HG03558 (cell line): ENCODE results near the gene KCTD18.

Source experiments
- ATAC-seq: cut with Tn5 transposase; IDR thresholded peaks from one replicate; pipeline ENCODE4 v1.9.1; 2021; ENCODE audit warnings: moderate number of reproducible peaks; ENCODE audit not compliant: unreplicated experiment; ENCODE audit errors: extremely low read depth

Gene KCTD18

GRCh38 chr2:200509612-200510433 lies at the start of gene KCTD18:
Gene KCTD18, minus strand, starts transcription at chr2:200510068. Its CDS starts 3,052 bp downstream, at chr2:200507016.
- peak; percentile 98 for ATAC-seq

- ATAC-seq, result no peak
These were observed 30.9 kb upstream of the KCTD18 start for GRCh38 chr2:200540793-200541192.

- ATAC-seq, result no peak
These were observed 28.3 kb upstream of the KCTD18 start for GRCh38 chr2:200538139-200538538.

DNA sequence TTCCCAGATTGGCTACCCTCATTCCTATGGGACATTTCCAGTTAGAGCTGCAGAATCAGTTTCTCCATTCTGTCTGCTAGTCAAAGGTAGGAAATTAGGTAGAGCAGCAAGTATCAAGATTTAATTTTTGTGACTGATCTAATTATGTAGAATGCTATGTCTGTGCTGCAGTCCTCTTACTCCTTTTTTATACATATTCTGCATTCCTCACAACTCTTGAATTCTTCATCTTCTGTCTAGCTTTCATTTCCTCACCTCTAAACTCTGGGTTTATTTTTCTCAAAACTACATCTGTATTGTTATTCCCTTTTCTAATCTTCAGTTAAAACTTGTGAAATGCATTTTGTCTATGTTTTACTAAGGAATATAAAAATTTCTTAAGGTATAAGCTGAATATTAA lies 24.7 kb upstream of the KCTD18 start:
- ATAC-seq, result no peak

GRCh38 chr2:200533754-200534153 lies 23.9 kb upstream of the KCTD18 start:
- no peak for ATAC-seq

DNA sequence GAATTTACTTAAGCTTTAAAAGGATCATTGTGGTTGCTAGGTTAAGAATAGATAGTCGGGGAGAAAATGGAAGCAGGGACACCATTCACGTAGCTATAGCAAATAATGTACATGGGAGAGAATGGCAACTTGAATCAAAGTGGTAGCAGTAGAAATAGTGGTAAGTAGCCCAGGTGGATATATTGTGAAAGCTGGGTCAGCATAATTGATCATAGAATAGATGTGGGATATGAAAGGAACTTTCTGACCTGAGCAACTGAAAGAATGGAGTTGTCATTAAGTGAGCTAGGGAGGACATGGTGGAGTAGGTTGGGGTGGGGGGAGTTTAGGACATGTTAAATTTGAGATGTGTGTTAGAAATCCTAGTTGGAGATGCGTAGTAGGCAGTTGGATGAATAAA lies 18.4 kb upstream of the KCTD18 start:
- ATAC-seq, result no peak

DNA sequence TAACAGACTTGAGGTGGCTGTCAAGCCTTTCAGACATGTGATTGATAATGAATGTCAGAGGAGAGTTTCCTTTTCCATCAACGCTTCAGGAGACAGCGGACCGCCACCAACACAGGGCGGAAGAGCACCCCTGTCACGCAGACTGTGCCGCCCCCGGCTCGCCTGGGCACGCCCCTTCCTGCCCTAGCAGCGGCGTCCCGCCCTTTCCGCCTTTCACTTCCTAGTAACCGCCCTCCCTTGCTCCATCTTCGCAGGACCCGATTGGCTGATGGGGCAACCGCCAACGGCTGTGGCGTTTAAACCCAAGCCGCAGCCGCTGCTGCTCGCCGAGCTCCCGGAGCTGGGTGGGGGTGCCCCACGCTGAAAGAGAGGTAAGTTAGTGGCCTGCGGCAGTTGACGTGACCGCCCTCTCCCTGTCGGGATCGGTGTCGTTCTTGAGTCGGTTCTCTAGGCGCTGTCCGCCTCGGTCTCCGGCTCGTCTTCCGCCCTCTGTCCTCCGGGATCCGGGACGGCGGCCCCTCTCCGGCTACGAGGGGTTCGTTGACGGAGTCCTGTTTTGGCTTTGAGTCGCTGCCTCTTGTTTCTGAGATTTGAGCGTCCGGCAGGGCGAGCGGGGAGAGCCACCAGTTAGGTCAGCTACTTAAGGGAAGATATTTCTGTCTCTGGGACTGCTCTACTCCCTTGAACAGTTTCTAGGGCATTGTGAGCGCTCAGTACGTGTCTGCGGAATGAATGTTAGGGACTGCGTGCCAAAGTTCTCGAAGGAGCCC lies 16.2 kb upstream of the KCTD18 start, which contains the start of gene SGO2:
Gene SGO2 (plus strand): TSS at position 326 of the 770 bp plus-strand sequence. CDS start 6,769 bp downstream, outside the sequence.
- peak; percentile 99 for ATAC-seq

DNA sequence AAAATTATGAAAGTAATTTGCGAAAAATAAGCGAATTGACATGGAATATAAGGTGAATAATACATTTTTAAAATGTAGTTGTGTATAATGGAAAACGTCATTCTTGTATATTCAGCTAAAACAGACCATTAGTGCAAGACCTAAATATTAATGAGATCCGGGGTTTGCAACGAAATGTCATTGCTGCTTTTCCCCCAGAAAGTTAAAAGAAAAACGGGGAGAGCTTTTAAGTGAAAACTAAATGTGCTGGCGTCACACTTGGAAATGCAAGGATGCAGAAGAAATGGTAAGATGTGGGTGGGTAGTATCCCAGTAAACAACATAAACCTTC lies 15.6 kb upstream of the KCTD18 start:
- ATAC-seq, result no peak

DNA sequence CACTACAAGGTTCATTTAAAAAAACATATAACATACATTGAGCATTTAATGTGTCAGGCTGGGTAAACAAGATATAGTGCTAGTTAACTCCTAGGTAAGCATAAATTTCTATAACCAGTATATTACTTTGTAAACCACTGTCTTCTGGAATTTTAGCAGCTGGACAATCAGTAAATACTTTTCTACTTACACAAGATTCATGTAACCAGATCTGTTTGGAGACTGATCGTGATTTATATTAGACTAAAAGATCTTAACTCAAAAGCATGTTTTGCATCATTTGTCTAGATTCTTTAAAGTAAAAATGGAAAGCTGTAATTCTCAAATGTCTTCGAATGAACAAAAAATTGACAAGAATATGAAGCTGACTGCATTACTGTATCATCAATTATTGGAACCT lies 15.2 kb upstream of the KCTD18 start:
- ATAC-seq, result no peak

- ATAC-seq, result no peak
These were observed 13.7 kb upstream of the KCTD18 start for GRCh38 chr2:200523604-200524003.

DNA sequence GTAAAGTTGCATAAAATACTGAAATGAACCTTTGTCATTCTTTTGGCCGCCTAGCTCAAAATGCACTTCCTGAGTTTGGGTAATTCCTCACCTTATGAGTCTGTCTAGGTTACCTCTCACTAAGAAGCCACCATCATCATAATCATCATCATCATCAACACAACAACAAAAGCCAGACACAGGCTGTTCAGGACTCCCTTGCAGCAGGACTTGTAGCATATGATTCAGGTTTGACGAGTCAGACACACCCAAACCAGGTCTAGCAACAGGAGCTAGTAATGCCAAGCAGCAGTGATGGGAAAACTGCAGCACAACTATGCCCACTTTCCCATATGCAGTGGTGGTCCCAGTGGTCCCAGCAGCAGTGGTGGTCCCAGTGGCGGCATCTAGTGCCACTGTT lies 13.3 kb upstream of the KCTD18 start:
- no peak for ATAC-seq

DNA sequence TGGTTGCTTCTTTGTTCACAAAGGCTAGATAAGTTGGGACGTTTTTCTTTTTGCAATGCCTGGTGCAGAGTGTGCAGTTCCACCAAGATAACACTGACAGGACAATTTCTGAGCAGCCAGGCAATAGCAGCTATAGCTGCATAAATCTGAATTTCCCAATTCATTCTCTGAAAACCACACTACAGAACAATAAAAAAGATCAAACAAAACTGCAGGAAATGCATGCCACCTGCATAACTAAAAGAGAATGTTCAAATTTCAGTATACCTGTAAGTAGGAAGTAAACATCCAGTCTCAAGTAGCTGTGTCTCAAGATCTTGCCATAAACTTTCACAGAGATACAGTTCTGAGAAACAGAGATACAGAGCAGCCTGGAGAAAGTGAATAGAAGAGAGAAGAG lies 5.3 kb upstream of the KCTD18 start:
- ATAC-seq, result no peak

GRCh38 chr2:200509235-200509611 lies 645 bp downstream of the KCTD18 start:
- ATAC-seq, result no peak

GRCh38 chr2:200507179-200507578 lies 2.7 kb downstream of the KCTD18 start:
- no peak for ATAC-seq

DNA sequence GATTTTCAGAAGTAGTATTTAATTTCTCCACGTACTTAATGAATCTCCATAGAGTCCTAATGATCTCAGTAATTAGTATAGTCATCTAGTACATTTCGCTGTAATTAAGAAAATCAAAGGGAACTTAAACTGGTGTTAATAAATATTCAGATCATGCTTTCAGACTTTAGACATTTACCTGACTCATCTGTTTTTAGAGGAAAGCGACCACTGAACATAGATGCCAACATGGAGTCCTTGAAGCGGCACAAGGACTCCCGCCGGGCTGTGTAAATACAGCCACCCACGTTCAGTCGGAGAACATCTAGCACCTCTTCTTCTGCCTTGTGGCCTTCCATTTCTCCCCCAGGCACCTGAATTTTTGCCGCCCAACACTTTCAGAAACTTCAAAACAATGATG lies 3.2 kb downstream of the KCTD18 start:
- no peak for ATAC-seq

DNA sequence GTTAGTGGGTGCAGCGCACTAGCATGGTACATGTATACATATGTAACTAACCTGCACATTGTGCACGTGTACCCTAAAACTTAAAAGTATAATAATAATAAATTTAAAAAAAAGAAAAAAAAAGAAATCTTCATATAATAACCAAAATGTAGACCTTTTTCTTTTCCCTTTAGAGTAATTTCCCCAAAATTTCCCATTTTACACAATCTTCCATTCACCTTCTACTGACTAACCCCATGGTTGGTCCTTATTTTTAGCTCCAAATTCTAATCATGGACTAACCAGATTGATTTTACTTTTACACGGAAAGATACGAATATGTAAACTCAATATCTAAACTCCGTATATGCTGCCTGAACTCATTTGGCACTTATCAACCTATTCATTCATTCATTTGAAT lies 7.7 kb downstream of the KCTD18 start:
- ATAC-seq, result no peak

DNA sequence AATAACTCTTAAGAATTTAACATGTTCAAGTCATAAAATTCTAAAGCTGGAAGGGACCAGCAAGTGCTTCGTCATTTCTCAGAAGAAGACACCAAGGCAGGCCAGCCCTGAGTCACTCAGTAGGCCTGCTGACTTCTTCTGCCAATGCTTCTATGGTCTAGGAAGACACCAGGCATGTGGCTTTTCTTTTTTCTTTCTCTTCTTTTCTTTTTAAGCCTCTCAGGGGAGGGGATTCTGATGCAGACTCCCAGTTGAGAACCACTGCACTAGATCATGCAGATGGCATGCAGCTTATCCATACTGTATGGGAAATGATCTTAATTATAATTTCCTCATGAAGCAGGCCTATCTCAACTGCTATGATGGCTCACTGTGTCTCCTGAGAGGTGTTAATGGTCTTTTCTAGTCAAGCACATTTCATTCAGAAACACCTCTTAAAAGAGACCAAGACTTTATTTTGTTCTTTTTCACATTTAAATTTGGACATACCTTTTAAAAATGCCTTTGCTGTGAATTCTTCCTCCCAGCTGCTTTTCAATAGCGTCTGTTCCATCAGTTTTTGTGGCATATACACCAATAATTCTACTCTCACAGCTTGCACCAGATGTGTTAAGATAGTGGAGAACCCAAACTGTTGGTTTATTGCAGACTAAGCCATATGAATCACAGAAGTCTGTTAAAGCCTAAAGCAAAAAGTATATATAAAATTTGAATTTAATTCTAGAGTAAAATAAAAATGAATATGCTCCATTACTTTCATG lies 11.3 kb downstream of the KCTD18 start:
- ATAC-seq, result no peak

- ATAC-seq, result no peak
These were observed 13.2 kb downstream of the KCTD18 start for GRCh38 chr2:200496696-200497095.

GRCh38 chr2:200494048-200494447 lies 15.8 kb downstream of the KCTD18 start:
- ATAC-seq, result no peak

- no peak for ATAC-seq
These were observed 17.2 kb downstream of the KCTD18 start for GRCh38 chr2:200492656-200493055.

- no peak for ATAC-seq
These were observed 19.9 kb downstream of the KCTD18 start for GRCh38 chr2:200490001-200490400.
